Breast epithelium (tissue), 3 donors: ENCODE data around the gene SLC38A10.

Source experiments
- POLR2A ChIP-seq: fragments of 450-650 bp; IDR thresholded peaks from one replicate; pipeline ENCODE4 v1.6.1; 2016; ENCODE audit warnings: antibody characterized with exemption, mild to moderate bottlenecking, moderate library complexity
- POLR2AphosphoS5 ChIP-seq, 3 donors: sonication (generic); formaldehyde crosslinking; IDR thresholded peaks; one replicate each; pipeline ENCODE4 v1.6.1; 2017; ENCODE audit warnings: antibody characterized with exemption in 3 of 3
- TF ChIP-seq, protein P1 (sequence below), 3 donors: fragments of 450-650 bp; IDR thresholded peaks; one replicate each; pipeline ENCODE4 v1.5.1; 2016 to 2017; ENCODE audit warnings: antibody characterized with exemption in 3 of 3, mild to moderate bottlenecking in 3 of 3, moderate library complexity in 3 of 3

DNA sequence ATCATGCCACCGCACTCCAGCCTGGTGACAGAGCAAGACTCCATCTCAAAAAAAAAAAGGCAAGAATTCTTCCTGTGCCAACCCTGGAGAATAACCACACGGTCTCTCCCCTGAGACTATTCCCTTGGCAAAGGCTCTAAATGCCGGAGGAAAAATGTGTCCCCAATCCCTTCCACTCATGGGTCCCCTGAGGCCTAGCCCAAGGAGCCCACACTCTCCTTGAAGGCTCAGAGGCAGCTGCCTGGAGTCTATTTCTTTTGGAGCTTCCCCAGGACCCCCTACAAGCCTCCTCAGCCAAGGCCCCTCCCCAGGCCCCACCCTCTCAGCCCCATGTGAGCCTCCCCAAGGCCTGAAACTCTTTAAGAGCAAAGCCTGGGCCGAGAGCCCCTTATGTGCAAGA lies 88.9 kb downstream of the SLC38A10 start:
- TF ChIP-seq, protein P1, sequence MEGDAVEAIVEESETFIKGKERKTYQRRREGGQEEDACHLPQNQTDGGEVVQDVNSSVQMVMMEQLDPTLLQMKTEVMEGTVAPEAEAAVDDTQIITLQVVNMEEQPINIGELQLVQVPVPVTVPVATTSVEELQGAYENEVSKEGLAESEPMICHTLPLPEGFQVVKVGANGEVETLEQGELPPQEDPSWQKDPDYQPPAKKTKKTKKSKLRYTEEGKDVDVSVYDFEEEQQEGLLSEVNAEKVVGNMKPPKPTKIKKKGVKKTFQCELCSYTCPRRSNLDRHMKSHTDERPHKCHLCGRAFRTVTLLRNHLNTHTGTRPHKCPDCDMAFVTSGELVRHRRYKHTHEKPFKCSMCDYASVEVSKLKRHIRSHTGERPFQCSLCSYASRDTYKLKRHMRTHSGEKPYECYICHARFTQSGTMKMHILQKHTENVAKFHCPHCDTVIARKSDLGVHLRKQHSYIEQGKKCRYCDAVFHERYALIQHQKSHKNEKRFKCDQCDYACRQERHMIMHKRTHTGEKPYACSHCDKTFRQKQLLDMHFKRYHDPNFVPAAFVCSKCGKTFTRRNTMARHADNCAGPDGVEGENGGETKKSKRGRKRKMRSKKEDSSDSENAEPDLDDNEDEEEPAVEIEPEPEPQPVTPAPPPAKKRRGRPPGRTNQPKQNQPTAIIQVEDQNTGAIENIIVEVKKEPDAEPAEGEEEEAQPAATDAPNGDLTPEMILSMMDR (IDR thresholded peaks at IDR 0.05): no peak
- TF ChIP-seq POLR2AphosphoS5 (IDR thresholded peaks at IDR 0.05) (no peak), POLR2A (no peak)
